Smooth muscle cell of trachea (primary cell): Measurements from ENCODE around the gene UVSSA. TPM values are rescaled to one million over a fixed set of nuclear protein-coding genes. Genes with fewer than 3 reads are reported as not detected.

Source experiments
- total RNA-seq: library from RNA; depleted of rRNA; stranded (reverse); fragments of >200 nt; gene quantifications from 2 replicates; pipeline ENCODE4 v1.2.1, GENCODE V29; 2014

The UVSSA gene
- total RNA-seq: 13.4 and 15.4 TPM in 2 replicates

DNA sequence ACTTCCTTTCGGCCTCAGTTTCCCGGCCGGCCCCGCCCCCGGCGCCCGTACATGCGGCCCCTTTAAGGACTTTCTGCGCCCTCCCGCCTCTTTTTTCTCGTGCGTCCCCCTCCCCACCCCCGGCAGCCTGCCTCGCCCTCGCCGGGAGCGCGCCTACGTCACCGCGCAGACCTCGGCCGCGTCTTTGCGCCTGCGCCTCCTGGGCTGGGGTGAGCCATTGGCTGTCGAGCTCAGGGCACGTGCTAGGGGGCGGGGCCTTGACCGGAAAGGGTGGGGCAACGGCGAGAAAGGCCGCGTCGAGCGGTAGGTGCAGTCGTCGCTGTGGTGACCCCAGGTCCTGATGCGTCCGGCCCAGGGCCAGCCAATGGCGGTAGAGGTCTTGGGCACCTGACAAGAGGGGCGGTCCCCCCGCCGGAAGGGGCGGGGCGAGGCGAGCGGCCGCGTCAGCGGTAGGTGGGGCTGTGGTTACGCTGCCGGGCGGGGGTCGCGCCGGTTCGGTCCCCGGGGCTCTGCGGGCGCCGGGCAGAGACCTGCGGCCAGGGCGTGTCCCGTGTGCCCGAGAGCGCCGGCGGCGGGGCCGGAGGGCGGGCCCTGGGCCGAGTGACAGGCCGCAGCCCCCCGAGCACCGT is at the start of gene UVSSA:
Gene UVSSA (plus strand): TSS at position 428 of the 629 bp plus-strand sequence. CDS start 884 bp downstream, outside the sequence.

GRCh38 chr4:1406394-1406980 is 59.5 kb downstream of the UVSSA start, which contains the start of gene NKX1-1:
Gene NKX1-1, minus strand, starts transcription at chr4:1406442. Its CDS starts 0 bp downstream, at chr4:1406442.

Other genes starting within 250 kb of the UVSSA start
- 1.5 and 4.6 TPM in 2 replicates for gene RNF212, start 233.6 kb upstream of the UVSSA start, total RNA-seq
- gene SPON2, start 174.6 kb upstream of the UVSSA start, total RNA-seq: 846 and 1,031 TPM in 2 replicates
- gene CTBP1, start 98.1 kb upstream of the UVSSA start, total RNA-seq: 326 and 458 TPM in 2 replicates
- 78.1 and 81.9 TPM in 2 replicates for gene MAEA, start 57.3 kb upstream of the UVSSA start, total RNA-seq
- gene NKX1-1, start 59.2 kb downstream of the UVSSA start, total RNA-seq: not detected in 2 replicates